Subcutaneous abdominal adipose tissue (tissue), 5 donors: ENCODE results near the gene GCNA.
"Not testable (repeated sequence)": the region's sequence is repeated elsewhere in the genome, so short reads cannot be mapped to it uniquely, and the experiment has no call there.

ENCODE experiments used
- H3K27ac ChIP-seq: one replicate; pipeline ENCODE4 v1.7.0; 2013; ENCODE audit warnings: low read depth, mild to moderate bottlenecking, inconsistent platforms, low read length, moderate library complexity
- H3K27me3 ChIP-seq, 5 donors: one replicate each; pipeline ENCODE4 v1.7.0; 2013; ENCODE audit warnings: low read length in 5 of 5, inconsistent platforms in 1 of 5; ENCODE audit not compliant: control insufficient read depth in 5 of 5, insufficient read depth in 4 of 5
- H3K36me3 ChIP-seq, 5 donors: one replicate each; pipeline ENCODE4 v1.7.0; 2013; ENCODE audit warnings: low read length in 5 of 5; ENCODE audit not compliant: control insufficient read depth in 5 of 5, insufficient read depth in 5 of 5
- H3K4me1 ChIP-seq, 5 donors: one replicate each; pipeline ENCODE4 v1.7.0; 2013; ENCODE audit warnings: low read length in 5 of 5, mild to moderate bottlenecking in 3 of 5, moderate library complexity in 1 of 5; ENCODE audit not compliant: control insufficient read depth in 5 of 5, insufficient read depth in 5 of 5
- H3K4me3 ChIP-seq, 5 donors: one replicate each; pipeline ENCODE4 v1.7.0; 2013; ENCODE audit warnings: low read length in 5 of 5, low read depth in 1 of 5
- H3K9ac ChIP-seq, 5 donors: one replicate each; pipeline ENCODE4 v1.7.0; 2013; ENCODE audit warnings: low read length in 5 of 5, mild to moderate bottlenecking in 4 of 5, moderate library complexity in 3 of 5
- H3K9me3 ChIP-seq, 5 donors: one replicate each; pipeline ENCODE4 v1.7.0; 2013; ENCODE audit warnings: low read length in 5 of 5; ENCODE audit not compliant: control insufficient read depth in 5 of 5
- donor health status: healthy.
- donor health status: healthy.
- donor health status: healthy.
- donor health status: healthy.
- donor health status: healthy.

The GCNA gene

GRCh38 chrX:71581210-71581609 lies 3.0 kb downstream of the GCNA start:
- no peak overlapping the region for H3K9ac ChIP-seq
- no peaks in the 10 kb centered on the region for H3K9me3 ChIP-seq
- no peak overlapping the region for H3K27ac ChIP-seq
- no peaks in the 10 kb centered on the region for H3K4me1 ChIP-seq
- H3K27me3 ChIP-seq: peaks cover 0 to 6% (median 0%) of the 10 kb centered on the region in 5 donors
- H3K4me3 ChIP-seq: no peak overlapping the region
- peaks cover 0 to 7% (median 5%) of the 10 kb centered on the region in 5 donors for H3K36me3 ChIP-seq

GRCh38 chrX:71586929-71587328 lies 8.7 kb downstream of the GCNA start:
- Histone ChIP-seq H3K27me3 (no peaks in the 10 kb centered on the region), H3K36me3 (no peaks in the 10 kb centered on the region), H3K4me3 (no peak overlapping the region), H3K4me1 (no peaks in the 10 kb centered on the region), H3K9ac (no peak overlapping the region), H3K27ac (no peak overlapping the region), H3K9me3 (no peaks in the 10 kb centered on the region)

GRCh38 chrX:71593210-71593609 lies 15.0 kb downstream of the GCNA start:
- H3K4me1 ChIP-seq, H3K9me3 ChIP-seq, H3K27ac ChIP-seq, H3K9ac ChIP-seq, H3K27me3 ChIP-seq, H3K4me3 ChIP-seq: not testable (repeated sequence)
- peaks cover 5 to 18% (median 15%) of the 10 kb centered on the region in 5 donors for H3K36me3 ChIP-seq

GRCh38 chrX:71599965-71600364 lies 21.7 kb downstream of the GCNA start:
- Histone ChIP-seq H3K4me3 (no peak overlapping the region), H3K9me3 (peaks cover 0 to 3% (median 2%) of the 10 kb centered on the region in 5 donors), H3K9ac (no peak overlapping the region), H3K36me3 (peaks cover 12 to 54% (median 42%) of the 10 kb centered on the region in 5 donors), H3K4me1 (no peaks in the 10 kb centered on the region), H3K27me3 (peaks cover 0 to 6% (median 0%) of the 10 kb centered on the region in 5 donors), H3K27ac (no peak overlapping the region)

- no peak overlapping the region for H3K4me3 ChIP-seq
- peaks cover 0 to 12% (median 3%) of the 10 kb centered on the region in 5 donors for H3K4me1 ChIP-seq
- no peak overlapping the region for H3K27ac ChIP-seq
- H3K27me3 ChIP-seq: peaks cover 0 to 3% (median 3%) of the 10 kb centered on the region in 5 donors
- peaks cover 7 to 49% (median 39%) of the 10 kb centered on the region in 5 donors for H3K36me3 ChIP-seq
- no peak overlapping the region for H3K9ac ChIP-seq
- H3K9me3 ChIP-seq: peaks cover 0 to 3% (median 2%) of the 10 kb centered on the region in 5 donors
These were observed 25.4 kb downstream of the GCNA start for GRCh38 chrX:71603618-71604017.

- Histone ChIP-seq H3K36me3 (peaks cover 12 to 52% (median 41%) of the 10 kb centered on the region in 5 donors), H3K27ac (no peak overlapping the region), H3K9ac (no peak overlapping the region), H3K27me3 (peaks cover 0 to 6% (median 3%) of the 10 kb centered on the region in 5 donors), H3K9me3 (peaks cover 0 to 3% (median 2%) of the 10 kb centered on the region in 5 donors), H3K4me1 (peaks cover 0 to 12% (median 3%) of the 10 kb centered on the region in 5 donors), H3K4me3 (no peak overlapping the region)
These were observed 25.9 kb downstream of the GCNA start for GRCh38 chrX:71604141-71604540.

GRCh38 chrX:71604796-71605568 lies 26.7 kb downstream of the GCNA start:
- Histone ChIP-seq H3K9ac (no peak overlapping the region), H3K36me3 (peaks cover 13 to 55% (median 46%) of the 10 kb centered on the region in 5 donors), H3K27ac (no peak overlapping the region), H3K27me3 (peaks cover 0 to 9% (median 4%) of the 10 kb centered on the region in 5 donors), H3K9me3 (peaks cover 0 to 3% (median 2%) of the 10 kb centered on the region in 5 donors), H3K4me3 (no peak overlapping the region), H3K4me1 (peaks cover 0 to 12% (median 3%) of the 10 kb centered on the region in 5 donors)

- Histone ChIP-seq H3K4me1 (peaks cover 0 to 12% (median 3%) of the 10 kb centered on the region in 5 donors), H3K9me3 (peaks cover 0 to 3% (median 2%) of the 10 kb centered on the region in 5 donors), H3K4me3 (no peak overlapping the region), H3K36me3 (peaks cover 13 to 63% (median 55%) of the 10 kb centered on the region in 5 donors), H3K27ac (no peak overlapping the region), H3K27me3 (peaks cover 0 to 15% (median 4%) of the 10 kb centered on the region in 5 donors), H3K9ac (no peak overlapping the region)
These were observed 28.4 kb downstream of the GCNA start for GRCh38 chrX:71606536-71607216.

GRCh38 chrX:71607488-71607887 lies 29.3 kb downstream of the GCNA start:
- peaks cover 0 to 3% (median 2%) of the 10 kb centered on the region in 5 donors for H3K9me3 ChIP-seq

More at GRCh38 chrX:71607488-71607887, 29.3 kb downstream of the GCNA start:
- H3K4me3 ChIP-seq: no peak overlapping the region
- H3K27me3 ChIP-seq: peaks cover 0 to 15% (median 4%) of the 10 kb centered on the region in 5 donors
- no peak overlapping the region for H3K9ac ChIP-seq
- H3K4me1 ChIP-seq: peaks cover 0 to 12% (median 3%) of the 10 kb centered on the region in 5 donors
- peaks cover 13 to 67% (median 57%) of the 10 kb centered on the region in 5 donors for H3K36me3 ChIP-seq
- no peak overlapping the region for H3K27ac ChIP-seq
